Lung (tissue), 12 donors: ENCODE results near the gene PARP11. TPM values are rescaled to one million over a fixed set of nuclear protein-coding genes. Genes with fewer than 3 reads are reported as not detected.

Experiments used
- ATAC-seq: fragments of 200-7000 bp; cut with Tn5 transposase; one replicate; pipeline ENCODE4 v1.9.1; 2020; ENCODE audit warnings: moderate number of reproducible peaks; ENCODE audit not compliant: insufficient read depth, low FRiP score
- DNase-seq, 3 donors: peaks; one replicate each; pipeline ENCODE4 v3.0.0-alpha.2; 2013 to 2017
- H3K27ac ChIP-seq, 2 donors: one replicate each; pipeline ENCODE4 v1.5.1; 2013; ENCODE audit warnings: mild to moderate bottlenecking in 2 of 2, moderate library complexity in 2 of 2, control low read depth in 1 of 2, inconsistent platforms in 1 of 2, low read depth in 1 of 2, low read length in 1 of 2
- H3K27me3 ChIP-seq, 3 donors: one replicate each; pipeline ENCODE4 v1.5.1; 2013; ENCODE audit warnings: low read length in 2 of 3; ENCODE audit not compliant: control insufficient read depth in 3 of 3, insufficient read depth in 3 of 3
- H3K36me3 ChIP-seq, 4 donors: one replicate each; pipeline ENCODE4 v1.5.1; 2013; ENCODE audit warnings: low read length in 4 of 4, mild to moderate bottlenecking in 1 of 4, moderate library complexity in 1 of 4; ENCODE audit not compliant: control insufficient read depth in 4 of 4, insufficient read depth in 4 of 4
- H3K4me1 ChIP-seq, 5 donors: one replicate each; pipeline ENCODE4 v1.5.1; 2013; ENCODE audit warnings: low read length in 5 of 5, mild to moderate bottlenecking in 2 of 5, moderate library complexity in 1 of 5; ENCODE audit not compliant: control insufficient read depth in 5 of 5, insufficient read depth in 5 of 5
- H3K4me3 ChIP-seq: one replicate; pipeline ENCODE4 v1.5.1; 2013; ENCODE audit warnings: mild to moderate bottlenecking, control low read depth, moderate library complexity
- H3K9ac ChIP-seq, 2 donors: one replicate each; pipeline ENCODE4 v1.5.1; 2013; ENCODE audit warnings: low read length in 2 of 2, control low read depth in 1 of 2; ENCODE audit not compliant: insufficient read depth in 1 of 2
- H3K9me3 ChIP-seq, 4 donors: one replicate each; pipeline ENCODE4 v1.5.1; 2013; ENCODE audit warnings: low read length in 3 of 4, mild to moderate bottlenecking in 1 of 4, moderate library complexity in 1 of 4; ENCODE audit not compliant: control insufficient read depth in 4 of 4, insufficient read depth in 3 of 4
- WGBS, 2 donors: extraction: QIAGEN DNeasy Blood & Tissue Kit; methylation state at CpG; one replicate each; pipeline ENCODE4 v1.1.7; 2013; 5-methylcytosine and 5-hydroxymethylcytosine counted together
- polyA plus RNA-seq, 2 donors: library from polyadenylated mRNA; stranded (reverse); fragments of 200-250 nt; gene quantifications; one replicate each; pipeline ENCODE4 v1.2.1, GENCODE V29; 2013
- total RNA-seq, 2 donors: library from RNA; depleted of rRNA in 1 of 2; stranded (reverse); fragments of >200 nt in 1 of 2; gene quantifications; one replicate each; pipeline ENCODE4 v1.2.1, GENCODE V29; 2014 to 2021
- TF ChIP-seq, protein P1 (sequence below): IDR thresholded peaks from 2 replicates; pipeline ENCODE4 v1.5.1; 2012; ENCODE audit warnings: mild to moderate bottlenecking; ENCODE audit errors: control extremely low read depth, extremely low read depth
- donor health status: control.
- donor health status: control.
- donor health status: Bipolar disorder and iron deficiency.
- donor health status: healthy.
- donor health status: DM: yes; HTN: yes; CAD: no.

Gene PARP11
- total and polyA plus RNA-seq, 4 donors: 2.7 to 12.8 (median 8.1) TPM

DNA sequence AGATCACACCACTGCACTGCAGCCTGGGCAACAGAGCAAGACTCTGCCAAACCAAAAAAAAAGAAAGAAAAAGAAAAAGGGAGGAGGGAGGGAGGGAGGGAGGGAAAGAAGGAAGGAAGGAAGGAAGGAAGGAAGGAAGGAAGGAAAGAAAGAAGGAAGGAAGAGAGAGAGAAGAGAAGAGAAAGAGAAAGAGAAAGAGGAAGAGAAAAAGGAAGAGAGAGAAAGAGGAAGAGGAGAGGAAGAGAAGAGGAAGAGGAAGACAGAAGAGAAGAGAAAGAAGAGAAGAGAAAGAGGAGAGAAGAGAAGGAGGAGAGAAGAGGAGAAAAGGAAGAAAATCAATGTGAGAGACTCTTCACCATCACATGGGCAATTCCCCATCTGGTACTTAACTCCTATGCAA is 62.7 kb downstream of the PARP11 start:
- DNase-seq (no peak), ATAC-seq (no peak)
- Histone ChIP-seq H3K9me3 (no peaks in the 10 kb centered on the region), H3K4me3 (no peak overlapping the region), H3K36me3 (peaks cover 5 to 9% (median 7%) of the 10 kb centered on the region in 4 donors), H3K27me3 (no peaks in the 10 kb centered on the region), H3K27ac (no peak overlapping the region), H3K9ac (no peak overlapping the region), H3K4me1 (peaks cover 0 to 5% (median 0%) of the 10 kb centered on the region in 5 donors)
- TF ChIP-seq, protein P1, sequence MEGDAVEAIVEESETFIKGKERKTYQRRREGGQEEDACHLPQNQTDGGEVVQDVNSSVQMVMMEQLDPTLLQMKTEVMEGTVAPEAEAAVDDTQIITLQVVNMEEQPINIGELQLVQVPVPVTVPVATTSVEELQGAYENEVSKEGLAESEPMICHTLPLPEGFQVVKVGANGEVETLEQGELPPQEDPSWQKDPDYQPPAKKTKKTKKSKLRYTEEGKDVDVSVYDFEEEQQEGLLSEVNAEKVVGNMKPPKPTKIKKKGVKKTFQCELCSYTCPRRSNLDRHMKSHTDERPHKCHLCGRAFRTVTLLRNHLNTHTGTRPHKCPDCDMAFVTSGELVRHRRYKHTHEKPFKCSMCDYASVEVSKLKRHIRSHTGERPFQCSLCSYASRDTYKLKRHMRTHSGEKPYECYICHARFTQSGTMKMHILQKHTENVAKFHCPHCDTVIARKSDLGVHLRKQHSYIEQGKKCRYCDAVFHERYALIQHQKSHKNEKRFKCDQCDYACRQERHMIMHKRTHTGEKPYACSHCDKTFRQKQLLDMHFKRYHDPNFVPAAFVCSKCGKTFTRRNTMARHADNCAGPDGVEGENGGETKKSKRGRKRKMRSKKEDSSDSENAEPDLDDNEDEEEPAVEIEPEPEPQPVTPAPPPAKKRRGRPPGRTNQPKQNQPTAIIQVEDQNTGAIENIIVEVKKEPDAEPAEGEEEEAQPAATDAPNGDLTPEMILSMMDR: no peak

DNA sequence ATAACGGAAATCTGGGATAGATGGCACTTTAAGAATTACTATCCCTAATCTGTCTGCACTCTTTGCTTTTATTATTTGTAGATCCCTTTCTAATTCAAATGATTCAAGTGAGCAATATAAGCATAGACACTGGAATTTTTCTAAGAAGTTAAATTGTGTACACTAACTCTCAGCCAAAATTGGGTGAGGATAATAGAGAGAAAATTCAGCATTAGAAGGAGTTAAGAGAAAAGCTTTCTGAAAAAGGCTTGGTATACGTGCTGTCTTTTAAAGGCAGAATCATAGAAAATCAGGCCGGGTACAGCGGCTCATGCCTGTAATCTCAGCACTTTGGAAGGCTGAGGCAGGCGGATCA is 63.2 kb downstream of the PARP11 start:
- 95 to 96% methylated on average over 5 of the region's 5 CpGs for WGBS, 2 donors
- Histone ChIP-seq H3K9me3 (no peaks in the 10 kb centered on the region), H3K4me3 (no peak overlapping the region), H3K36me3 (peaks cover 5 to 10% (median 8%) of the 10 kb centered on the region in 4 donors), H3K9ac (no peak overlapping the region), H3K27ac (no peak overlapping the region), H3K27me3 (no peaks in the 10 kb centered on the region), H3K4me1 (no peaks in the 10 kb centered on the region)
- no peak for DNase-seq
- TF ChIP-seq, protein P1: no peak
- ATAC-seq: no peak

DNA sequence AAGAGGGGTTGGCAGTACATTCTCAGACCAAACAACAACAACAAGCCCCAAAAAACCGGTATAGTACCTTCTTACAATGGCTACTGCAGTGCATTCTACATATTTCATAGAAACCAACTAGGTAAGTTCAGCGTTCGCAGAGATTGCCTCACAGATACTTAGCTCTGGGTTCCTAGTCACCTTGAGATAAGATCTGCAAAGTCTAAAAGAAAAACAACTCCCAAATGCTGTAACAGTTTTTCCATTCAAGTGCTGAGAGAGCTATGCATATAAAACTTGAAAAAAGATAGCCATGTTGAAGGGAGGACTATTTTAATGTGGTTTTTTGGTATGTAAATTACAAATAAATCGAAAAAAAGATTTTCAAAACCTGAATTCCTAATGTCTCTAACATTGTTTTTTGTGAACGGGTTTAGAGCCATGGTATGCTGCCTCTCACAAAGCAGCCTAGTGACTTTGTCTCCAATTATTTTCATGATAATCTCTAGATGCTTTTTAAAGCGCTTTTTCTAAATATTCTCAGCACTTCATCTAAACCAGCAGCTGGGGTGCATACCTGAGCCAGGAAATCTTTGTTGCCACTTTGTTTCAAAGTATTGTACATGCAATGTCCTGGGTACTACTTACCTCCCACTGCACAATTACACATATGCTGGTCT is 63.7 kb downstream of the PARP11 start:
- H3K9ac ChIP-seq: no peak overlapping the region
- H3K36me3 ChIP-seq: peaks cover 5 to 9% (median 8%) of the 10 kb centered on the region in 4 donors
- 82 to 86% methylated on average over 6 of the region's 6 CpGs for WGBS, 2 donors
- TF ChIP-seq, protein P1: no peak
- H3K4me1 ChIP-seq: no peaks in the 10 kb centered on the region
- no peak overlapping the region for H3K4me3 ChIP-seq
- ATAC-seq (no peak), DNase-seq (peak in 1 of 3 donors; percentile 19)
- H3K9me3 ChIP-seq: no peaks in the 10 kb centered on the region
- no peaks in the 10 kb centered on the region for H3K27me3 ChIP-seq
- H3K27ac ChIP-seq: no peak overlapping the region

DNA sequence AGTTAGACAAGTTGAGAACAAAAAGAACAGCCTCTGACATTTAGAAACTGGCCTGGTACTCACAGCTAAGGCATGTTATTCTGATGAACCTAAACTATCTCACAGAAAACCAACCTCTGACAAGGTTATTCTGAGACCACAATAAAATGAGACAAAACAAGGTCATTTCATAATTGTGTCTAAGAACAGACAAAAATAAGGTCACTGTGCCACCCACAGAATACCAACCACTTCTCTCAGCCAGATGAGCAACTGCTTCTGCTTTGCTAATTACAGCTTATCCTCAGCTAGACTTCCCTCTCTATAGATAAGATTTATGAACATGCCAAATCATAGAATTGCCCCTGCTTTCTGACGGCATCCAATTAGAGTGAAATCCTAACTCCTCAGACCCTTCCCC is 68.1 kb downstream of the PARP11 start:
- Histone ChIP-seq H3K4me1 (no peaks in the 10 kb centered on the region), H3K27me3 (no peaks in the 10 kb centered on the region), H3K4me3 (no peak overlapping the region), H3K36me3 (peaks cover 5 to 7% (median 6%) of the 10 kb centered on the region in 4 donors), H3K9me3 (no peaks in the 10 kb centered on the region), H3K9ac (no peak overlapping the region), H3K27ac (no peak overlapping the region)
- ATAC-seq: no peak
- TF ChIP-seq, protein P1: no peak
- WGBS, 2 donors: 86 to 87% methylated on average over 1 of the region's 1 CpG
- no peak for DNase-seq
